HEK293 (cell line): ENCODE results near the gene MYO9B.

Source experiments
- CTCF ChIA-PET: fragments of 350-600 bp; formaldehyde crosslinking; extraction: SDS; loops from one replicate; lab custom pipeline; 2021; ENCODE audit warnings: antibody characterized with exemption; lab: Yijun Ruan, JAX
- POLR2A ChIA-PET: fragments of 300-600 bp; formaldehyde crosslinking; extraction: SDS; loops from one replicate; lab custom pipeline; 2020; ENCODE audit warnings: antibody characterized with exemption, inconsistent platforms; lab: Yijun Ruan, JAX
- H3K27ac ChIP-seq: fragments of 200-500 bp; sonication (Bioruptor generic); 2 replicates; pipeline ENCODE4 v1.5.1; 2014; ENCODE audit warnings: low read depth, low read length, control low read depth, inconsistent platforms; ENCODE audit errors: extremely low read depth
- H3K36me3 ChIP-seq, 2 experiments: fragments of 200-500 bp in 1 of 2; sonication (Bioruptor generic) in 1 of 2; 1 replicate in 1 of 2; 2 replicates in 1 of 2; pipeline ENCODE4 v1.5.1; 2014 to 2017; ENCODE audit warnings: inconsistent platforms in 2 of 2, low read length in 2 of 2; ENCODE audit not compliant: control insufficient read depth in 2 of 2, insufficient read depth in 1 of 2
- H3K4me1 ChIP-seq: fragments of 200-500 bp; sonication (Bioruptor generic); 2 replicates; pipeline ENCODE4 v1.5.1; 2014; ENCODE audit warnings: mild to moderate bottlenecking, low read length, inconsistent platforms; ENCODE audit not compliant: control insufficient read depth, insufficient read depth
- H3K4me3 ChIP-seq: 2 replicates; pipeline ENCODE4 v1.5.1; 2011; ENCODE audit warnings: low read depth, mild to moderate bottlenecking, control low read depth, low read length, moderate library complexity
- H3K9me3 ChIP-seq: fragments of 200-500 bp; sonication (Bioruptor generic); 2 replicates; pipeline ENCODE4 v1.5.1; 2014; ENCODE audit warnings: low read depth, low read length, inconsistent platforms; ENCODE audit not compliant: control insufficient read depth, insufficient read depth
- CTCF ChIP-seq: fragments of 450-650 bp; formaldehyde crosslinking; IDR thresholded peaks from 2 replicates; pipeline ENCODE4 v1.5.1; 2016; ENCODE audit warnings: missing biosample characterization, missing genetic modification characterization
- IKZF3 ChIP-seq: fragments of 450-650 bp; IDR thresholded peaks from 2 replicates; pipeline ENCODE4 v1.5.0; 2018; ENCODE audit warnings: missing biosample characterization, mild to moderate bottlenecking, missing genetic modification characterization, moderate library complexity
- TSHZ1 ChIP-seq: fragments of 450-650 bp; formaldehyde crosslinking; IDR thresholded peaks from 2 replicates; pipeline ENCODE4 v1.5.1; 2016; ENCODE audit warnings: missing biosample characterization, missing genetic modification characterization, borderline replicate concordance
- YY2 ChIP-seq: fragments of 450-650 bp; formaldehyde crosslinking; IDR thresholded peaks from 2 replicates; pipeline ENCODE4 v1.5.1; 2016; ENCODE audit warnings: missing biosample characterization, missing genetic modification characterization
- ZNF112 ChIP-seq: fragments of 450-650 bp; formaldehyde crosslinking; IDR thresholded peaks from 2 replicates; pipeline ENCODE4 v1.5.0; 2017; ENCODE audit warnings: missing biosample characterization, missing genetic modification characterization
- ZNF16 ChIP-seq: fragments of 450-650 bp; formaldehyde crosslinking; IDR thresholded peaks from 2 replicates; pipeline ENCODE4 v1.5.1; 2016; ENCODE audit warnings: low read depth, missing biosample characterization, missing genetic modification characterization
- ZNF184 ChIP-seq: fragments of 450-650 bp; IDR thresholded peaks from 2 replicates; pipeline ENCODE4 v1.5.1; 2018; ENCODE audit warnings: missing biosample characterization, mild to moderate bottlenecking, missing genetic modification characterization
- ZNF214 ChIP-seq: fragments of 450-650 bp; formaldehyde crosslinking; IDR thresholded peaks from 2 replicates; pipeline ENCODE4 v1.5.1; 2017; ENCODE audit warnings: missing biosample characterization, mild to moderate bottlenecking, missing genetic modification characterization, borderline replicate concordance
- ZNF23 ChIP-seq: fragments of 450-650 bp; formaldehyde crosslinking; IDR thresholded peaks from 2 replicates; pipeline ENCODE4 v1.5.1; 2016; ENCODE audit warnings: missing biosample characterization, missing genetic modification characterization, borderline replicate concordance
- ZNF280C ChIP-seq: fragments of 450-650 bp; formaldehyde crosslinking; IDR thresholded peaks from 2 replicates; pipeline ENCODE4 v1.5.1; 2016; ENCODE audit warnings: missing biosample characterization, missing genetic modification characterization
- ZNF426 ChIP-seq: fragments of 450-650 bp; formaldehyde crosslinking; IDR thresholded peaks from 2 replicates; pipeline ENCODE4 v1.5.1; 2017; ENCODE audit warnings: missing biosample characterization, missing genetic modification characterization, mild to moderate bottlenecking, inconsistent platforms, moderate library complexity
- ZNF449 ChIP-seq: fragments of 450-650 bp; formaldehyde crosslinking; IDR thresholded peaks from 2 replicates; pipeline ENCODE4 v1.5.1; 2017; ENCODE audit warnings: missing biosample characterization, mild to moderate bottlenecking, missing genetic modification characterization, moderate library complexity
- ZNF571 ChIP-seq: fragments of 450-650 bp; formaldehyde crosslinking; IDR thresholded peaks from 2 replicates; pipeline ENCODE4 v1.5.0; 2017; ENCODE audit warnings: missing biosample characterization, missing genetic modification characterization
- ZNF621 ChIP-seq: fragments of 450-650 bp; formaldehyde crosslinking; IDR thresholded peaks from 2 replicates; pipeline ENCODE4 v1.5.1; 2017; ENCODE audit warnings: missing biosample characterization, missing genetic modification characterization
- ZNF639 ChIP-seq: fragments of 450-650 bp; formaldehyde crosslinking; IDR thresholded peaks from 2 replicates; pipeline ENCODE4 v1.5.1; 2016; ENCODE audit warnings: missing biosample characterization, missing genetic modification characterization
- ZNF660 ChIP-seq: fragments of 450-650 bp; IDR thresholded peaks from 2 replicates; pipeline ENCODE4 v1.5.1; 2018; ENCODE audit warnings: missing biosample characterization, mild to moderate bottlenecking, missing genetic modification characterization

MYO9B gene

GRCh38 chr19:17171874-17172273 is 96.3 kb downstream of the MYO9B start (continued):
- no peak for TF ChIP-seq ZNF449 (tag by site-specific recombination)
- TF ChIP-seq, all 188 proteins: peak for 0

- POLR2A ChIA-PET, result no interaction called here
- Histone ChIP-seq H3K4me1 (no peaks in the 10 kb centered on the region), H3K36me3 (peaks cover 9 to 45% of the 10 kb centered on the region in 2 experiments; a peak in 2 of 3 replicates), H3K27ac (no peak overlapping the region), H3K9me3 (no peaks in the 10 kb centered on the region), H3K4me3 (no peak overlapping the region)
- CTCF ChIA-PET, result interaction anchor here (0.5 to 0.9 kb wide), 2 partner anchors 104 to 394 kb away, joined by 3 read pairs; no protein-coding TSS in a partner anchor
- TF ChIP-seq ZNF639 (no peak), ZNF660 (tag by site-specific recombination) (no peak), ZNF16 (tag by site-specific recombination) (no peak), ZNF112 (tag by site-specific recombination) (no peak), TSHZ1 (tag by site-specific recombination) (no peak), CTCF (tag by site-specific recombination) (no peak), ZNF214 (tag by site-specific recombination) (no peak), YY2 (no peak)
Measured at GRCh38 chr19:17172624-17173345, 97.2 kb downstream of the MYO9B start.

- Histone ChIP-seq H3K4me1 (no peaks in the 10 kb centered on the region), H3K27ac (no peak overlapping the region), H3K4me3 (no peak overlapping the region), H3K36me3 (peaks cover 0 to 22% of the 10 kb centered on the region in 2 experiments; a peak in 2 of 3 replicates), H3K9me3 (no peaks in the 10 kb centered on the region)
- TF ChIP-seq ZNF571 (no peak), IKZF3 (tag by site-specific recombination) (no peak), ZNF426 (tag by site-specific recombination) (no peak), ZNF184 (tag by site-specific recombination) (no peak), ZNF621 (tag by site-specific recombination) (no peak), ZNF280C (tag by site-specific recombination) (no peak), ZNF23 (tag by site-specific recombination) (no peak)
- CTCF ChIA-PET, result interaction anchor here (0.7 kb wide), 1 partner anchor 38 kb away, joined by 4 read pairs; no protein-coding TSS in a partner anchor
- POLR2A ChIA-PET, result no interaction called here
Measured at GRCh38 chr19:17178291-17178690, 102.7 kb downstream of the MYO9B start.
